Smooth muscle cell (in vitro differentiated cells): ENCODE results near the gene RNF166. TPM values are rescaled to one million over a fixed set of nuclear protein-coding genes. Genes with fewer than 3 reads are reported as not detected.

ENCODE experiments used
- DNase-seq: peaks from one replicate; lab custom pipeline; 2025; ENCODE audit not compliant: unreplicated experiment; lab: John Stamatoyannopoulos, UW
- H2AFZ ChIP-seq: fragments of 200-600 bp; sonication (generic); 2 replicates; pipeline ENCODE4 v1.6.0; 2016; ENCODE audit warnings: antibody characterized with exemption, low read depth, mild to moderate bottlenecking
- H3F3A ChIP-seq: fragments of 200-600 bp; sonication (generic); 2 replicates; pipeline ENCODE4 v1.6.0; 2017; ENCODE audit warnings: antibody characterized with exemption, low read depth
- H3K27ac ChIP-seq: fragments of 200-600 bp; sonication (generic); 2 replicates; pipeline ENCODE4 v1.5.1; 2016; ENCODE audit warnings: low read depth, mild to moderate bottlenecking
- H3K27me3 ChIP-seq: fragments of 200-600 bp; sonication (generic); 2 replicates; pipeline ENCODE4 v1.6.1; 2016; ENCODE audit warnings: low read depth, mild to moderate bottlenecking
- H3K36me3 ChIP-seq: fragments of 200-600 bp; sonication (generic); 2 replicates; pipeline ENCODE4 v1.5.1; 2016; ENCODE audit warnings: low read depth
- H3K4me1 ChIP-seq: fragments of 200-600 bp; sonication (generic); 2 replicates; pipeline ENCODE4 v1.5.1; 2016; ENCODE audit warnings: low read depth
- H3K4me2 ChIP-seq: fragments of 200-600 bp; sonication (generic); 2 replicates; pipeline ENCODE4 v1.6.0; 2016; ENCODE audit warnings: mild to moderate bottlenecking
- H3K4me3 ChIP-seq: fragments of 200-600 bp; sonication (generic); 2 replicates; pipeline ENCODE4 v1.5.1; 2016; ENCODE audit warnings: mild to moderate bottlenecking
- H3K79me2 ChIP-seq: fragments of 200-600 bp; sonication (generic); 2 replicates; pipeline ENCODE4 v1.6.0; 2016; ENCODE audit warnings: low read depth, mild to moderate bottlenecking
- H3K9ac ChIP-seq: fragments of 200-600 bp; sonication (generic); 2 replicates; pipeline ENCODE4 v1.6.0; 2016; ENCODE audit warnings: low read depth
- H3K9me3 ChIP-seq: fragments of 200-600 bp; sonication (generic); replicated peaks from 2 replicates; pipeline ENCODE4 v1.5.1; 2016; ENCODE audit warnings: low read depth
- H4K20me1 ChIP-seq: fragments of 200-600 bp; sonication (generic); 2 replicates; pipeline ENCODE4 v1.6.0; 2016; ENCODE audit warnings: low read depth
- CTCF ChIP-seq: fragments of 200-600 bp; sonication (generic); IDR thresholded peaks from 2 replicates; pipeline ENCODE4 v1.5.1; 2017; ENCODE audit warnings: borderline replicate concordance, mild to moderate bottlenecking, antibody characterized with exemption; ENCODE audit not compliant: insufficient read depth, poor library complexity, severe bottlenecking
- WGBS: methylation state at CpG from one replicate; pipeline ENCODE4 v1.1.7; 2016; ENCODE audit warnings: low lambda C conversion rate; 5-methylcytosine and 5-hydroxymethylcytosine counted together
- microRNA-seq: library from miRNA; unstranded; fragments of <30 nt; microRNA quantifications from one replicate; pipeline ENCODE4, GENCODE V29; 2016; ENCODE audit warnings: borderline number of aligned reads
- polyA plus RNA-seq: library from polyadenylated mRNA; unstranded; fragments of >200 nt; fragmentation: Nextera tagmentation; extraction: Ambion mirVana; gene quantifications from 2 replicates; pipeline ENCODE4 v1.2.1, GENCODE V29; 2016
- total RNA-seq: library from RNA; depleted of rRNA; stranded (reverse); fragments of >200 nt; gene quantifications from 2 replicates; pipeline ENCODE4 v1.2.3, GENCODE V29; 2014

RNF166 gene
- total and polyA plus RNA-seq, 2 experiments from 2014 or later, result 10.1 to 17.3 TPM

- TF ChIP-seq CTCF, result no peak
- DNase-seq, result no peak
- Histone ChIP-seq H3K4me2 (peak overlapping the region; percentile 99), H2AFZ (no peak overlapping the region), H3K4me1 (peaks cover 5% of the 10 kb centered on the region), H3K9me3 (no peaks in the 10 kb centered on the region), H4K20me1 (peaks cover 35% of the 10 kb centered on the region), H3K27ac (no peak overlapping the region), H3K9ac (no peak overlapping the region), H3F3A (no peaks in the 10 kb centered on the region), H3K36me3 (no peaks in the 10 kb centered on the region), H3K79me2 (no peaks in the 10 kb centered on the region), H3K27me3 (no peaks in the 10 kb centered on the region), H3K4me3 (peak overlapping the region; percentile 92)
- WGBS, result 89% methylated on average over 20 of the region's 20 CpGs
Observed at GRCh38 chr16:88649195-88649923, 56.8 kb downstream of the RNF166 start.

- no peak for DNase-seq
- Histone ChIP-seq H3K4me2 (no peak overlapping the region), H3K79me2 (no peaks in the 10 kb centered on the region), H3K27ac (no peak overlapping the region), H3K9ac (no peak overlapping the region), H3K4me1 (peaks cover 5% of the 10 kb centered on the region), H3K4me3 (no peak overlapping the region), H3F3A (no peaks in the 10 kb centered on the region), H3K9me3 (no peaks in the 10 kb centered on the region), H3K36me3 (no peaks in the 10 kb centered on the region), H4K20me1 (peaks cover 35% of the 10 kb centered on the region), H3K27me3 (no peaks in the 10 kb centered on the region), H2AFZ (no peak overlapping the region)
- TF ChIP-seq CTCF, result no peak
- 96% methylated on average over 13 of the region's 22 CpGs for WGBS
Observed at GRCh38 chr16:88647178-88648070, 58.8 kb downstream of the RNF166 start.

Small RNA genes lying within 50 kb of the gene (microRNA-seq; reads per million reads assigned to microRNA genes)
- not detected for gene MIR4722

Other genes starting within 250 kb of the RNF166 start
- 5.9 and 14.6 TPM in 2 replicates for gene ZC3H18, start 136.0 kb downstream of the RNF166 start, total RNA-seq
- 30.4 and 36.1 TPM in 2 replicates for gene ZC3H18, start 136.0 kb downstream of the RNF166 start, polyA plus RNA-seq
- not detected in 2 replicates for gene IL17C, start 67.8 kb downstream of the RNF166 start, total RNA-seq
- gene IL17C, start 67.8 kb downstream of the RNF166 start, polyA plus RNA-seq, result not detected in 2 replicates
- 158 and 181 TPM in 2 replicates for gene CYBA, start 55.4 kb downstream of the RNF166 start, total RNA-seq
- 388 and 490 TPM in 2 replicates for gene CYBA, start 55.4 kb downstream of the RNF166 start, polyA plus RNA-seq
- gene MVD, start 43.3 kb downstream of the RNF166 start, total RNA-seq, result 25.7 and 46.1 TPM in 2 replicates
- gene MVD, start 43.3 kb downstream of the RNF166 start, polyA plus RNA-seq, result 85.9 and 113 TPM in 2 replicates
- 0.22 and 0.81 TPM in 2 replicates for gene SNAI3, start 19.9 kb downstream of the RNF166 start, total RNA-seq
- gene SNAI3, start 19.9 kb downstream of the RNF166 start, polyA plus RNA-seq, result 1.4 and 3.3 TPM in 2 replicates
- gene CTU2, start 95 bp upstream of the RNF166 start, total RNA-seq, result 5.8 and 6.6 TPM in 2 replicates
- 16.4 and 21.3 TPM in 2 replicates for gene CTU2, start 95 bp upstream of the RNF166 start, polyA plus RNA-seq
- 59.2 and 62.1 TPM in 2 replicates for gene PIEZO1, start 78.8 kb upstream of the RNF166 start, total RNA-seq
- gene PIEZO1, start 78.8 kb upstream of the RNF166 start, polyA plus RNA-seq, result 70.9 and 107 TPM in 2 replicates
- gene CDT1, start 97.4 kb upstream of the RNF166 start, total RNA-seq, result 2.1 and 5.3 TPM in 2 replicates
- gene CDT1, start 97.4 kb upstream of the RNF166 start, polyA plus RNA-seq, result 9.0 and 13.3 TPM in 2 replicates
- 72.5 and 143 TPM in 2 replicates for gene APRT, start 105.5 kb upstream of the RNF166 start, total RNA-seq
- 200 and 216 TPM in 2 replicates for gene APRT, start 105.5 kb upstream of the RNF166 start, polyA plus RNA-seq
- gene GALNS, start 150.5 kb upstream of the RNF166 start, total RNA-seq, result 13.4 and 20.8 TPM in 2 replicates
- gene GALNS, start 150.5 kb upstream of the RNF166 start, polyA plus RNA-seq, result 19.5 and 21.3 TPM in 2 replicates
- 17.9 and 36.3 TPM in 2 replicates for gene TRAPPC2L, start 150.7 kb upstream of the RNF166 start, total RNA-seq
- 125 and 130 TPM in 2 replicates for gene TRAPPC2L, start 150.7 kb upstream of the RNF166 start, polyA plus RNA-seq
- gene PABPN1L, start 160.3 kb upstream of the RNF166 start, total RNA-seq, result not detected in 2 replicates
- 0.27 TPM in 1 of 2 replicates, not detected in the other for gene PABPN1L, start 160.3 kb upstream of the RNF166 start, polyA plus RNA-seq